ENCODE data around the gene NEK11. TPM values are rescaled to one million over a fixed set of nuclear protein-coding genes. Genes with fewer than 3 reads are reported as not detected.

NEK11 gene
- total RNA-seq, 2 donors from 2014 or later = 6.4 to 9.7 TPM

DNA sequence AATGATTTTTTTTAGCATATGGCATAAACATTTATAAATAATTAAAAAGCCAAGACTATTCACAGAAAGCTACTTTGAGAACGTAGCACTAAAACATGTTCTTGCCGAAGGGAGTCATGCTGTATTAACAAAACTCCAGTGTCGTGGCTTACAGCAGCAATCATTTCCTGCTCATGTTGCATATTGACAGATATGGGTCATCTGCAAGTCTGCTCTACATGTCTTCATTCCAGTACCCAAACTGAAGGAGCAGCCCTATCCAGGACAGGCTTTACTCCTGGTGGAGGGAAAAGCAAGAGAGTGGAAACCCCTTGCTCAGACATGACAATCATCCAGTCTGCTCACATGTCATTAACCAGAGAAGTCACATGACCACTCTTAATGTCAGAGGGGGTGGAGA lies 87.6 kb downstream of the NEK11 start:
- H3K27ac Mint-ChIP-seq = no peak overlapping the region
- no peak overlapping the region for H3K4me3 Mint-ChIP-seq
- ATAC-seq (no peak), DNase-seq (no peak)
- no peaks in the 10 kb centered on the region for H3K4me1 Mint-ChIP-seq
- no peaks in the 10 kb centered on the region for H3K36me3 Mint-ChIP-seq (ENCODE audit: low read depth)
- no peaks in the 10 kb centered on the region for H3K9me3 ChIP-seq (ENCODE audit: control insufficient read depth, low read length, poor library complexity, severe bottlenecking)
- H3K27me3 Mint-ChIP-seq = no peaks in the 10 kb centered on the region

DNA sequence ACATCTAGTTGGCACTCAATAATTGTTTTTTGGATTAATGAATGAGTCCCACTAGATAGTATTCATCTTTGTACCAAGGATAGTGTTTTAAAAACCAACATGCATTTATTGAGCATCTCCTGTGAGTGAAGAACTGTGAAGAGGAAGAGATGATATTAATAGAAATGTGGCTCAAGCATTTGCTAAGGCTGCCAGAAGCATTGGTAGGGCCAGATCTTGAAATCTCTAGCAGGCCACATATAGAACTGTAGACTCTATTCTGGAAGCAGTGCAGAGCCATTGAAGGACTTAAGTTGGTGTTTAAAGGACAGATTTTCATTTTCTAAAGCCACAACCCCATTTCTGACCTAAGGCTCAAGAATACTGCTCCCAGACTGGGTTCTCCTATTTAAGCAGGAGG lies 99.0 kb downstream of the NEK11 start:
- H3K36me3 Mint-ChIP-seq (ENCODE audit: low read depth) = no peaks in the 10 kb centered on the region
- no peak for ATAC-seq
- no peak overlapping the region for H3K4me3 Mint-ChIP-seq
- no peaks in the 10 kb centered on the region for H3K4me1 Mint-ChIP-seq
- H3K9me3 ChIP-seq (ENCODE audit: control insufficient read depth, low read length, poor library complexity, severe bottlenecking) = no peaks in the 10 kb centered on the region
- no peaks in the 10 kb centered on the region for H3K27me3 Mint-ChIP-seq
- DNase-seq = no peak
- H3K27ac Mint-ChIP-seq = no peak overlapping the region

DNA sequence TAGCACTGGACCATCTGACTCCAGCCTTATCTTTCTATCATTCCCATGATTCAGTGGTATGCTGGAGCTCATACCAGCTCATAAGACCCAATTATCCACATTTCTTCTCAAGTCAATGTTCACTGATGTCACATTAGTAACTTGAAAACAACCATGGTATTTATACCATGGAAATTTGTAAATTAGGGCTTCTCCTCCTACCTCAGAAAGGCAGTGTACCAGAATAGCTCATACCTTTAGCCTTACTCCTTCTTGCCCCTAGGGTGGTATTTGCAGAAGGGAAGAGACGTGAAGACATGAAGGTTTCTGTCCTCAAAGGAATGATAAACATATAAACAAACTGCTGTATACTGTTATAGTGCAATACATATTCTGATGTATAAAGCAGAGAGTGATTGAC lies 114.2 kb downstream of the NEK11 start:
- ATAC-seq (no peak), DNase-seq (no peak)
- H3K4me3 Mint-ChIP-seq = no peak overlapping the region
- no peak overlapping the region for H3K27ac Mint-ChIP-seq
- no peaks in the 10 kb centered on the region for H3K36me3 Mint-ChIP-seq (ENCODE audit: low read depth)
- no peaks in the 10 kb centered on the region for H3K9me3 ChIP-seq (ENCODE audit: control insufficient read depth, low read length, poor library complexity, severe bottlenecking)
- H3K27me3 Mint-ChIP-seq = no peaks in the 10 kb centered on the region
- no peaks in the 10 kb centered on the region for H3K4me1 Mint-ChIP-seq

DNA sequence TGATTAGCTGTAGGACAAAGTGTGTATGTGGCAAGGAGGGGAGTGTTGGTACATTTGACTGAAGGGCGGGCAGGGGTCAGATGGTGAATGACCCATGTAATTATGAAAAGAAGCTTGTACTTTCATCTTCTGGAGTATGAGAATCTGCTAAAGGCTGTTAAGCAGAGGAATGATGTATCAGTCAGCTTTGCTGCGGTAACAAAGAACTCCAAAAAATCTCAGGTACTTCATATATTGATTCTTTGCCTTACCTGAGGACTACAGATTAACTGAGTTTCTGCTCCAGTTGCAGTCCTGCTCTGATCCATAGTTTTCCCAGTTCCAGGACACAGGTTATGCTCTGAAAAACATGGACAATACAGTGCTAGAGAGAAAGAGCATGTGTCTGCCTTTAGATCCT lies 115.1 kb downstream of the NEK11 start:
- ATAC-seq (no peak), DNase-seq (no peak)
- Mint-ChIP-seq H3K27me3 (no peaks in the 10 kb centered on the region), H3K4me3 (no peak overlapping the region), H3K27ac (no peak overlapping the region), H3K36me3 (ENCODE audit: low read depth) (no peaks in the 10 kb centered on the region), H3K4me1 (no peaks in the 10 kb centered on the region)
- no peaks in the 10 kb centered on the region for H3K9me3 ChIP-seq (ENCODE audit: control insufficient read depth, low read length, poor library complexity, severe bottlenecking)

DNA sequence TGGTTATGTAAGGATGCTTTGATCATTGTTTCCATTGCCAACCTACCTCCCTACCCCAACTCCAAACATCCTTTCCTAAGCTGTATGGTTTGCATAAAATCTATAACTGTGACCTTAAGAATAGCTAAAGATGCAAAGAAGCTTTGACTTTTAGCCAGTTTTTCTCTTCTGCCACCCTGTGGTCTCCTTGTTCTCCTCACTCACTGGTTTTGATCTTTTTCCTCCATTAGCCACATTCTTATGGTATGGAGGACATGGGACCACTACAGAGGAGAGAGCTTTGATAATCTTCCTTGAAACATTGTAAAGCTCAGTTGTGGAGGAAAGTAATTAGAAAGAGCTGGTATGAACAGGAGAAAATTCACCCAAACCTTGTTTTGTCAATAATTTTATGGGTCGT lies 115.9 kb downstream of the NEK11 start:
- H3K4me1 Mint-ChIP-seq = no peaks in the 10 kb centered on the region
- H3K27me3 Mint-ChIP-seq = no peaks in the 10 kb centered on the region
- ATAC-seq = no peak
- no peaks in the 10 kb centered on the region for H3K36me3 Mint-ChIP-seq (ENCODE audit: low read depth)
- H3K9me3 ChIP-seq (ENCODE audit: control insufficient read depth, low read length, poor library complexity, severe bottlenecking) = no peaks in the 10 kb centered on the region
- no peak overlapping the region for H3K4me3 Mint-ChIP-seq
- DNase-seq = no peak
- no peak overlapping the region for H3K27ac Mint-ChIP-seq

DNA sequence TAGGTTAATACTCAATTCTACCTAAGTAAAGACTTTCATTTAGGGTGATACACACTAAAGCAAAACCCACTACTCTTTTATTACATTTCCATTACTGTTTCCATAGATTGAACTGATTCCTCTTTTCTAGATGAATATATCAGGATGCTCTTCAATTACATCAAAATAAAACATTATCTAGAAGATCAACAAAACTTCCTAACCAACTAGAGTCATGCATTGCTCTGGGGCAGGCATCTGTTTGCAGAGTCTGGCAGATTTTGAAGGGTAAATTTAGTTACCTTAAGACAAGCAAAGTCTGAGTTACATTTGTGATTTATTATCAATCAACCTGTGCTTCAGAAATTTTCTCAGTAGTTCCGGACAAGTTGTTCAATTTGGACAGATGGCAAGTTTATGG lies 117.1 kb downstream of the NEK11 start:
- Mint-ChIP-seq H3K4me3 (no peak overlapping the region), H3K27ac (no peak overlapping the region), H3K4me1 (no peaks in the 10 kb centered on the region), H3K27me3 (no peaks in the 10 kb centered on the region), H3K36me3 (ENCODE audit: low read depth) (no peaks in the 10 kb centered on the region)
- H3K9me3 ChIP-seq (ENCODE audit: control insufficient read depth, low read length, poor library complexity, severe bottlenecking) = no peaks in the 10 kb centered on the region
- ATAC-seq (no peak), DNase-seq (no peak)

DNA sequence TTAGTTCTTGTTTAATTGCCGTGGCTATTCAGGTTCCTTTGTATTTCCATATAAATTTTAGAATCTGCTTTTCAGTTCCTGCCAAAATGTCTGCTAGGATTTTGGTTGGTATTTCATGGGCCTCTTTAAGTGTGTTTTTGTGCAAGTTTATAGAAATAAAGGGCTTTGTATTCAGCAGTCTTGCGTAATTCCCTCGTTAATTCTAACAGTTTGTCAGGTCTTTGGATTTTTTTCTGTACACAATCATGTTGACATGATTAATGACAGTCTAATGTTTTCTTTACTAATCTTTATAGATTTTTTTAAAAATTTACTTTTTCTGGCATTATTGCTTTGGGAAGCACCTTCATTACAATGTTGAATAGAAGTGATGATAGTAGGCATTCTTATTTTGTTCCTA lies 120.9 kb downstream of the NEK11 start:
- no peak for ATAC-seq
- H3K9me3 ChIP-seq (ENCODE audit: control insufficient read depth, low read length, poor library complexity, severe bottlenecking) = no peaks in the 10 kb centered on the region
- Mint-ChIP-seq H3K27ac (no peak overlapping the region), H3K36me3 (ENCODE audit: low read depth) (peaks cover 2% of the 10 kb centered on the region), H3K27me3 (no peaks in the 10 kb centered on the region), H3K4me1 (no peaks in the 10 kb centered on the region), H3K4me3 (no peak overlapping the region)
- DNase-seq = no peak

DNA sequence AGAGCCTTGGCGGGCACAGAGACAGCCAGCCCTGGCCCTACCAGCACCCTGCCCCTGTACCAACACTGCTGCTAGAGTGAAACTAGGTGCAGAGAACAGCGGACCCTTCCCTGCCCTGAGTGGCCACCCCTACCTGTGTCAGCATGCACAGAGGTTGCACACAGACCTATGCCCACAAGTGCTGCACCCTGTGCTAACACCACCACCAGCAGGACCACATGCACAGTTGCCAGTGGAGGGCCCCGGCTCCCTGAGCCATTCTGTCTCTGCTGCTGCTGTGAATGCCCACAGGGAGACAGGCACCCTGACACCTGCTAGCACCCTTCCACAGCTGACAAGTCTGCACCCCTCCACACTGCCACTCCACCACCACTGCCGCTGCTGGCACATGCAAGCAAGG lies 131.8 kb downstream of the NEK11 start:
- ATAC-seq (no peak), DNase-seq (no peak)
- Mint-ChIP-seq H3K27ac (no peak overlapping the region), H3K4me1 (no peaks in the 10 kb centered on the region), H3K36me3 (ENCODE audit: low read depth) (peaks cover 2% of the 10 kb centered on the region), H3K27me3 (no peaks in the 10 kb centered on the region), H3K4me3 (no peak overlapping the region)
- no peaks in the 10 kb centered on the region for H3K9me3 ChIP-seq (ENCODE audit: control insufficient read depth, low read length, poor library complexity, severe bottlenecking)

DNA sequence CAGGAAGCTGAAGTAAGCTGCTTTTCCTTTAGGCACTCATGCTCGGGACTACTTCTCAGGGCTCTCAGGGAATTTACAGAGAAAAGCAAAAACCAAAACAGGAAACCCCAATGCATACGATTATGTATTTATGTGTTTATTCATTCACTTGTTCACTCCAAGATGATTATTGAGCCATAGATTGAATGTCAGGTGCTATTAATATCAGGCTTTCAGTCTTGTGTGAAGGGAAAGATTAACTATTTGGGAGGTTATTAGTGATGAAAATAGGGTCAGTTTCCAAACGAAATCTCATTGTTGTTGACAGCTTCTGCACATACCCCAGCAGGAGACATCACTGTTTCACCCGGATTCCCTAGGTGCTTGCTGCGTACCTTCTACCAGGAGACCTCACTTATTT lies 135.8 kb downstream of the NEK11 start:
- ATAC-seq = no peak
- H3K9me3 ChIP-seq (ENCODE audit: control insufficient read depth, low read length, poor library complexity, severe bottlenecking) = no peaks in the 10 kb centered on the region
- Mint-ChIP-seq H3K36me3 (ENCODE audit: low read depth) (no peaks in the 10 kb centered on the region), H3K27ac (no peak overlapping the region), H3K4me3 (no peak overlapping the region), H3K27me3 (no peaks in the 10 kb centered on the region), H3K4me1 (no peaks in the 10 kb centered on the region)
- DNase-seq = no peak

DNA sequence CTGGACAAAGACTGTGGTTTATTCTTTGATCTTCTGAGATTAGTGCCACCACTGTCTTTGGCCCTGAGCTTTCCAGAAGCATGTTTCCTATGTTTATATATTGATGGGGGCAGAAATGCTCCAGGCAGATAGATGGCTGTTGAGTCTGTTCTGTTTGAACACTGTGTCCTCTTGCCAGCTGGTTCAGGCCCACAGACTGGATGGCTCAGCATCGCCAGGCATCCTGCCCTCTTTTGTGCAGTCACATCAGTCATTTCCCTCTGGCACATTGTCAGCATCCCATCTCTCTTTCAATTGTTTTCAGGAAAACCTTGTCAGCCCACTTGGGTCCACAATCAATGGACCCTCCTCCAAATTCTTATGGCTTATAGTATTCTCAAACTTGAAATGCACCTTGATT lies 141.2 kb downstream of the NEK11 start:
- DNase-seq = no peak
- Mint-ChIP-seq H3K27me3 (no peaks in the 10 kb centered on the region), H3K36me3 (ENCODE audit: low read depth) (no peaks in the 10 kb centered on the region), H3K27ac (no peak overlapping the region), H3K4me1 (no peaks in the 10 kb centered on the region), H3K4me3 (no peak overlapping the region)
- no peaks in the 10 kb centered on the region for H3K9me3 ChIP-seq (ENCODE audit: control insufficient read depth, low read length, poor library complexity, severe bottlenecking)
- ATAC-seq = no peak

DNA sequence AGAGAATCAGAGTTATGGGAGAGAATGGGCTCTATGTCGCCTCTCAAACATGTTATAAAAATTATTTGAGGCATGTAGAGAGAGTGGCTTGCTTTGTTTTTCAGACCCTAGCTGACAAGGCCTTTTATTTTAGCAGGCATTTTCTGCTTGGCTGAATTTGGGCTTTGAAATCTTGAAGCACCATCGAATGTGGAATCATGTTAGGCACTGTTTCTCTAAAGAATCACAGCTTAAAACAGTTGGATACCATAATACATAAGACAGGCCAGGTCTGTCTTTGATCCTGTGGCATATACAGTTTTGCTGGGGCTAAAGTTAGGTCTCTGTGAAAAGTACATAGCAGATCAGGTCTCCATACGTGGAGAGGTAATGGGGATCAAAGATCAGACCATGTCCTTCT lies 142.7 kb downstream of the NEK11 start:
- no peak overlapping the region for H3K27ac Mint-ChIP-seq
- H3K9me3 ChIP-seq (ENCODE audit: control insufficient read depth, low read length, poor library complexity, severe bottlenecking) = no peaks in the 10 kb centered on the region
- no peak for DNase-seq
- H3K4me3 Mint-ChIP-seq = no peak overlapping the region
- H3K4me1 Mint-ChIP-seq = no peaks in the 10 kb centered on the region
- no peak for ATAC-seq
- H3K27me3 Mint-ChIP-seq = no peaks in the 10 kb centered on the region
- no peaks in the 10 kb centered on the region for H3K36me3 Mint-ChIP-seq (ENCODE audit: low read depth)

DNA sequence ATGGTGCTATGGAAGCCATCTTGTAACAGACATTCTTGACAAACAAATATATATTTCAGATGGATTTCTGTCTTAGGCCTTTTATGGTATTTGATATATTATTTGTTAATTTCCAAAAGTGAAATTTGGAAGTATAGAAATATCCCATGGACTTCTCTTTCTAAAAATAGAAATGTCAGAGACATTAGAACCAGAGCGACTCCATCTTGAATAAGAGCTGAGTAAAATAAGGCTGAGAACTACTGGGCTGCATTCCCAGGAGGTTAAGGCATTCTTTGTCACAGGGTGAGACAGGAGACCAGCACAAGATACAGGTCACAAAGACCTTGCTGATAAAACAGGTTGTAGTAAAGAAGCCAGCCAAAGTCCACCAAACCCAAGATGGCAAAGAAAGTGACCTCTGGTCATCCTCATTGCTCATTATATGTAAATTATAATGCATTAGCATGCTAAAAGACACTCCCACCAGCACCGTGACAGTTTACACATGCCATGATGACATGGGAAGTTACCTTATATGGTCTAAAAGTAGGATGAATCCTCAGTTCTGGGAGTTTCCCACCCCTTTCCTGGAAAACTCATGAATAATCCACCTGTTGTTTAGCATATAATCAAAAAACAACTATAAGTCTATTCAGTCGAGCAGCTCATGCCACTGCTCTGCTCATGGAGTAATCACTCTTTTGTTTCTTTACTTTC lies 146.0 kb downstream of the NEK11 start:
- H3K27ac Mint-ChIP-seq = no peak overlapping the region
- no peak for ATAC-seq
- H3K4me3 Mint-ChIP-seq = no peak overlapping the region

DNA sequence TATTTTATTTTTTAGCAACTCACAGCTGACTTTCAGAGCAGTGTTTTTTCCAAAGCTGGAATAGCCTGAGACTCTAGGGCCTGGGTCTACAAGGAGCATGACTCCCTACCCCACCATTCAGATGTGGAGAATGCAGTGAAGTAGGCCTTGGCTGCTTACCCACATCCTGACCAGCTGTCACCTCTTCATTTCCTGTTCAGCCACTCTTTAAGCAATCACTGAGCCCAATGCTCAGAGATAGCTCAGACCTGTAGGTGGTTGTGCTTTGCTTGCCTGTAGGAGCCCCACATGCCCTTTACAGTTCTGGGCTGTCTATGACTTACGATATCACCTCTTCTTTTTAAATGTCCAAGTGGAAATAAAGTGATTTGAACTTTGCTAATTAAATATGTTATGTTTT lies 148.1 kb downstream of the NEK11 start:
- Mint-ChIP-seq H3K4me1 (peaks cover 4% of the 10 kb centered on the region), H3K4me3 (no peak overlapping the region), H3K36me3 (ENCODE audit: low read depth) (no peaks in the 10 kb centered on the region), H3K27ac (no peak overlapping the region), H3K27me3 (no peaks in the 10 kb centered on the region)
- DNase-seq (no peak), ATAC-seq (peak; percentile 65)
- H3K9me3 ChIP-seq (ENCODE audit: control insufficient read depth, low read length, poor library complexity, severe bottlenecking) = no peaks in the 10 kb centered on the region

More for the DNA sequence above, 146.0 kb downstream of the NEK11 start:
- no peak for DNase-seq
- Mint-ChIP-seq H3K4me1 (peaks cover 4% of the 10 kb centered on the region), H3K27me3 (no peaks in the 10 kb centered on the region), H3K36me3 (ENCODE audit: low read depth) (no peaks in the 10 kb centered on the region)
- no peaks in the 10 kb centered on the region for H3K9me3 ChIP-seq (ENCODE audit: control insufficient read depth, low read length, poor library complexity, severe bottlenecking)

DNA sequence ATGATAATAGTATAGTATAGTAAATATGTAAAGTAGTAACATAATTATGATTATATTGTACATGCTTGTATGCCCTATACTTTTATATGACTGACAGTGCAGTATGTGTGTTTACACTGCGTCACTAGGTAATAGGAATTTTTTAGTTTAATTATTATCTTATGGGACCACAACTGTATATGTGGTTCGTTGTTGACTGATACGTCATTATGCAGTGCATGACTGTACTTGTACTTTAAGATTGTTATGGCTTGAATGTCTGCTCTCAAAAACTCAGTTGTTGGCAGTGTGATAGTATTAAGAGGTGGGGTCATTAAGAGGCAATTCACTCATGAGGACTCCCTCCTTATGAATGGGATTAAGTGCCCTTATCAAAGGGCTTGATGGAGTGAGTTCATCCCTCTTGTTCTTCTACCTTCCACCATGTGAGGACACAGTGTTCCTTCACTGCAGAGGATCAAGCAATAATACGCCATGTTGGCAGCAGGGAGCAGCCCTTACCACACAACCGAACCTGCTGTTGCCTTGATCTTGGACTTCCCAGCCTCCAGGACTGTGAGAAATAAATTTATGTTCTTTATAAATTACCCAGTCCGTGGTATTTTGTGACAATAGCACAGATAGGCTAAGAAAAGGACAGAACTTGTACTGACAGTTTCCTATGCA lies 152.2 kb downstream of the NEK11 start:
- no peaks in the 10 kb centered on the region for H3K9me3 ChIP-seq (ENCODE audit: control insufficient read depth, low read length, poor library complexity, severe bottlenecking)
- no peak for ATAC-seq
- Mint-ChIP-seq H3K27ac (no peak overlapping the region), H3K36me3 (ENCODE audit: low read depth) (no peaks in the 10 kb centered on the region), H3K27me3 (no peaks in the 10 kb centered on the region), H3K4me1 (peaks cover 4% of the 10 kb centered on the region), H3K4me3 (no peak overlapping the region)
- no peak for DNase-seq

Data from T-helper 17 cell (primary cell).